Liver (tissue), 9 donors: ENCODE data around the gene TECTB. TPM values are rescaled to one million over a fixed set of nuclear protein-coding genes. Genes with fewer than 3 reads are reported as not detected.

Experiments used
- DNase-seq: peaks from one replicate; pipeline ENCODE4 v3.0.0-alpha.2; 2017; ENCODE audit warnings: low spot score
- H3K27ac ChIP-seq, 2 donors: one replicate each; pipeline ENCODE4 v1.7.0; 2013; ENCODE audit warnings: inconsistent platforms in 2 of 2, low read length in 2 of 2, control low read depth in 1 of 2, low read depth in 1 of 2, mild to moderate bottlenecking in 1 of 2
- H3K27me3 ChIP-seq, 4 donors: one replicate each; pipeline versions ENCODE4 v1.6.1 to v1.7.0; 2013; ENCODE audit warnings: low read length in 3 of 4, inconsistent platforms in 1 of 4, mild to moderate bottlenecking in 1 of 4, moderate library complexity in 1 of 4; ENCODE audit not compliant: control insufficient read depth in 4 of 4, insufficient read depth in 4 of 4
- H3K36me3 ChIP-seq, 4 donors: one replicate each; pipeline versions ENCODE4 v1.6.1 to v1.7.0; 2013; ENCODE audit warnings: low read length in 3 of 4, mild to moderate bottlenecking in 3 of 4, low read depth in 1 of 4, moderate library complexity in 1 of 4; ENCODE audit not compliant: control insufficient read depth in 4 of 4, insufficient read depth in 3 of 4
- H3K4me1 ChIP-seq, 4 donors: one replicate each; pipeline versions ENCODE4 v1.6.1 to v1.7.0; 2013; ENCODE audit warnings: low read length in 3 of 4, mild to moderate bottlenecking in 3 of 4, moderate library complexity in 1 of 4; ENCODE audit not compliant: control insufficient read depth in 4 of 4, insufficient read depth in 4 of 4
- H3K4me3 ChIP-seq, 3 donors: one replicate each; pipeline versions ENCODE4 v1.6.1 to v1.7.0; 2013; ENCODE audit warnings: low read length in 3 of 3, control low read depth in 1 of 3, low read depth in 1 of 3, mild to moderate bottlenecking in 1 of 3
- H3K9ac ChIP-seq, 2 donors: one replicate each; pipeline ENCODE4 v1.7.0; 2013; ENCODE audit warnings: low read length in 2 of 2, mild to moderate bottlenecking in 2 of 2, moderate library complexity in 2 of 2, control low read depth in 1 of 2, low read depth in 1 of 2
- H3K9me3 ChIP-seq, 4 donors: one replicate each; pipeline versions ENCODE4 v1.6.1 to v1.7.0; 2013; ENCODE audit warnings: low read length in 3 of 4; ENCODE audit not compliant: control insufficient read depth in 4 of 4
- EGR1 ChIP-seq, 2 donors: IDR thresholded peaks; 2 replicates each; pipeline ENCODE4 v1.6.1; 2016 to 2018; ENCODE audit warnings: antibody characterized with exemption in 2 of 2, low read depth in 2 of 2
- FOXA1 ChIP-seq: IDR thresholded peaks from 2 replicates; pipeline ENCODE4 v1.6.1; 2016; ENCODE audit warnings: antibody characterized with exemption
- FOXA2 ChIP-seq: IDR thresholded peaks from 2 replicates; pipeline ENCODE4 v1.6.1; 2016; ENCODE audit warnings: antibody characterized with exemption
- GABPA ChIP-seq, 2 donors: IDR thresholded peaks in 1 of 2; conservative IDR thresholded peaks in 1 of 2; 2 replicates each; pipeline ENCODE4 v1.6.1; 2016; ENCODE audit warnings: antibody characterized with exemption in 2 of 2, mild to moderate bottlenecking in 1 of 2, moderate library complexity in 1 of 2
- HNF4A ChIP-seq, 2 donors: conservative IDR thresholded peaks; 2 replicates each; pipeline ENCODE4 v1.6.1; 2016; ENCODE audit warnings: antibody characterized with exemption in 2 of 2, mild to moderate bottlenecking in 2 of 2
- HNF4G ChIP-seq: IDR thresholded peaks from 2 replicates; pipeline ENCODE4 v1.6.1; 2016; ENCODE audit warnings: antibody characterized with exemption
- JUND ChIP-seq, 2 donors: IDR thresholded peaks; 2 replicates each; pipeline ENCODE4 v1.6.1; 2016; ENCODE audit warnings: antibody characterized with exemption in 2 of 2
- NR2F2 ChIP-seq: IDR thresholded peaks from 2 replicates; pipeline ENCODE4 v1.6.1; 2016; ENCODE audit warnings: antibody characterized with exemption
- RAD21 ChIP-seq, 2 donors: IDR thresholded peaks; 2 replicates each; pipeline ENCODE4 v1.6.1; 2016; ENCODE audit warnings: antibody characterized with exemption in 2 of 2, mild to moderate bottlenecking in 2 of 2
- RXRA ChIP-seq, 2 donors: IDR thresholded peaks; 2 replicates each; pipeline ENCODE4 v1.6.1; 2017 to 2018; ENCODE audit warnings: antibody characterized with exemption in 2 of 2, mild to moderate bottlenecking in 1 of 2
- SP1 ChIP-seq: IDR thresholded peaks from 2 replicates; pipeline ENCODE4 v1.6.1; 2018; ENCODE audit warnings: antibody characterized with exemption, mild to moderate bottlenecking
- TAF1 ChIP-seq: conservative IDR thresholded peaks from 2 replicates; pipeline ENCODE4 v1.6.1; 2016; ENCODE audit warnings: antibody characterized with exemption, mild to moderate bottlenecking
- YY1 ChIP-seq: IDR thresholded peaks from 2 replicates; pipeline ENCODE4 v1.6.1; 2016; ENCODE audit warnings: antibody characterized with exemption, mild to moderate bottlenecking
- polyA plus RNA-seq, 2 donors: library from polyadenylated mRNA; stranded (reverse) in 1 of 2; unstranded in 1 of 2; fragments of 200-250 nt in 1 of 2; fragments of >200 nt in 1 of 2; fragmentation: Nextera tagmentation in 1 of 2; extraction: Ambion mirVana in 1 of 2; gene quantifications; one replicate each; pipeline versions ENCODE4 v1.2.1 to v1.2.3, GENCODE V29; 2013 to 2015
- total RNA-seq, 2 donors: library from RNA; depleted of rRNA; stranded (reverse); fragments of >200 nt; gene quantifications; one replicate each; pipeline ENCODE4 v1.2.3, GENCODE V29; 2014
- TF ChIP-seq, protein P1 (sequence below): IDR thresholded peaks from 2 replicates; pipeline ENCODE4 v1.6.1; 2016; ENCODE audit warnings: antibody characterized with exemption
- TF ChIP-seq, protein P2 (sequence below): IDR thresholded peaks from 2 replicates; pipeline ENCODE4 v1.6.1; 2016; ENCODE audit warnings: antibody characterized with exemption
- TF ChIP-seq, protein P3 (sequence below): IDR thresholded peaks from 2 replicates; pipeline ENCODE4 v1.6.1; 2016; ENCODE audit warnings: antibody characterized with exemption
- TF ChIP-seq, protein P4 (sequence below): fragments of 150-350 bp; IDR thresholded peaks from 2 replicates; pipeline ENCODE4 v1.5.1; 2017; ENCODE audit warnings: improper control_type of control experiment, low read depth, low read length; ENCODE audit not compliant: missing input control
- TF ChIP-seq, protein P5 (sequence below): IDR thresholded peaks from 2 replicates; pipeline ENCODE4 v1.6.1; 2016; ENCODE audit warnings: antibody characterized with exemption, mild to moderate bottlenecking
- donor health status: healthy.
- donor health status: healthy.
- donor health status: healthy.
- donor health status: healthy.
- donor health status: healthy.

The TECTB gene
- total and polyA plus RNA-seq, 4 donors, result 0.05 to 0.44 (median 0.08) TPM

DNA sequence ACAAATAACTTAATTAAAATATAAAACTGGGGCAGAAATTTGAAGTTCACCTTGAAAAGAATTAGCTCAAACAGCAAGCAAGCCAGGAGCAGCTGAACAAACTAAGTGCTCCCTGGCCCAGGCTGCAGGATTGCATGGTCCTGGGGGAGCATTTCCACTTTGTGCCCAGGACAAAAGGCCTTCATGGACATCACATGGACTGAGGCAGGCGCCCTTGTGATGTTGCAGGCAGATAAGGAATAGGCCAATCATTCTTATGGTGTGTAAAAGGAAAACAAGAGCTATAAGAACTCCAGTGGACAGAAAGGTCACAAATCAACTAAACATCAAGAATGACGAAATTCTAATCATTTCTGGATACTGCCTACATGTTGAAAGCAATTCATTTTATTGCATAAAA, 17.5 kb upstream of the TECTB start (continued):
- TF ChIP-seq EGR1 (IDR thresholded peaks at IDR 0.05; ENCODE audit: low read depth in 2 of 2) (peak; percentile 19 to 77), RAD21 (IDR thresholded peaks at IDR 0.05) (peak; percentile 71 to 73), YY1 (peak; percentile 76), HNF4A (conservative IDR thresholded peaks at IDR 0.05) (peak; percentile 98), GABPA (IDR thresholded peaks at IDR 0.05 in 1 of 2, conservative IDR thresholded peaks at IDR 0.05 in 1 of 2) (peak in 1 of 2 donors; percentile 45), NR2F2 (peak; percentile 55), FOXA2 (peak; percentile 72), SP1 (peak; percentile 96), HNF4G (peak; percentile 92), TAF1 (peak; percentile 29)
- TF ChIP-seq, protein P1, sequence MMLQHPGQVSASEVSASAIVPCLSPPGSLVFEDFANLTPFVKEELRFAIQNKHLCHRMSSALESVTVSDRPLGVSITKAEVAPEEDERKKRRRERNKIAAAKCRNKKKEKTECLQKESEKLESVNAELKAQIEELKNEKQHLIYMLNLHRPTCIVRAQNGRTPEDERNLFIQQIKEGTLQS, result peak; percentile 90

DNA sequence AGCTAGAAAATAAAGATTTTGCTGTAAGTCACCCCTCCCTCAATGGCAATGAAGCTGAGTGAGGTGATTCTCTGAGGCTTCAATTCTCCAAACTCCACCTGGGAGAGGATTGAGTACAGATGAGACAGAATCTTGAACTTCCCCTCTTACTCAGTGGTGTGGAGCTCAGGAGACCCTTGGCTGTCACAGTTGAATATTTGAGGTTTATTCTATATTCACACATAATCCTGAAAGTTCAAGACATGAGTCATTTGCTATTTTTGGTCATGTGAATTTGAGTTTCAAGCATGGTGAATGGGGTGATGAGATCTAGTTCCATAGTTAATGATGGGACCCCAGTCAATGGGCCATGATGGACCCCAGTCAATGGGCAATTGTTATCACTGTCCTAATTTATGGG, 13.9 kb upstream of the TECTB start:
- H3K9ac ChIP-seq, result no peak overlapping the region
- no peaks in the 10 kb centered on the region for H3K27me3 ChIP-seq
- no peak for TF ChIP-seq FOXA2
- no peak for TF ChIP-seq EGR1 (IDR thresholded peaks at IDR 0.05; ENCODE audit: low read depth in 2 of 2)
- no peak for TF ChIP-seq TAF1
- TF ChIP-seq, protein P2, sequence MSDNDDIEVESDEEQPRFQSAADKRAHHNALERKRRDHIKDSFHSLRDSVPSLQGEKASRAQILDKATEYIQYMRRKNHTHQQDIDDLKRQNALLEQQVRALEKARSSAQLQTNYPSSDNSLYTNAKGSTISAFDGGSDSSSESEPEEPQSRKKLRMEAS, result no peak
- TF ChIP-seq, protein P3, sequence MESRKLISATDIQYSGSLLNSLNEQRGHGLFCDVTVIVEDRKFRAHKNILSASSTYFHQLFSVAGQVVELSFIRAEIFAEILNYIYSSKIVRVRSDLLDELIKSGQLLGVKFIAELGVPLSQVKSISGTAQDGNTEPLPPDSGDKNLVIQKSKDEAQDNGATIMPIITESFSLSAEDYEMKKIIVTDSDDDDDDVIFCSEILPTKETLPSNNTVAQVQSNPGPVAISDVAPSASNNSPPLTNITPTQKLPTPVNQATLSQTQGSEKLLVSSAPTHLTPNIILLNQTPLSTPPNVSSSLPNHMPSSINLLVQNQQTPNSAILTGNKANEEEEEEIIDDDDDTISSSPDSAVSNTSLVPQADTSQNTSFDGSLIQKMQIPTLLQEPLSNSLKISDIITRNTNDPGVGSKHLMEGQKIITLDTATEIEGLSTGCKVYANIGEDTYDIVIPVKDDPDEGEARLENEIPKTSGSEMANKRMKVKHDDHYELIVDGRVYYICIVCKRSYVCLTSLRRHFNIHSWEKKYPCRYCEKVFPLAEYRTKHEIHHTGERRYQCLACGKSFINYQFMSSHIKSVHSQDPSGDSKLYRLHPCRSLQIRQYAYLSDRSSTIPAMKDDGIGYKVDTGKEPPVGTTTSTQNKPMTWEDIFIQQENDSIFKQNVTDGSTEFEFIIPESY, result no peak
- no peak for TF ChIP-seq SP1
- no peak for TF ChIP-seq RXRA (IDR thresholded peaks at IDR 0.05)
- TF ChIP-seq HNF4G, result no peak
- TF ChIP-seq, protein P4, sequence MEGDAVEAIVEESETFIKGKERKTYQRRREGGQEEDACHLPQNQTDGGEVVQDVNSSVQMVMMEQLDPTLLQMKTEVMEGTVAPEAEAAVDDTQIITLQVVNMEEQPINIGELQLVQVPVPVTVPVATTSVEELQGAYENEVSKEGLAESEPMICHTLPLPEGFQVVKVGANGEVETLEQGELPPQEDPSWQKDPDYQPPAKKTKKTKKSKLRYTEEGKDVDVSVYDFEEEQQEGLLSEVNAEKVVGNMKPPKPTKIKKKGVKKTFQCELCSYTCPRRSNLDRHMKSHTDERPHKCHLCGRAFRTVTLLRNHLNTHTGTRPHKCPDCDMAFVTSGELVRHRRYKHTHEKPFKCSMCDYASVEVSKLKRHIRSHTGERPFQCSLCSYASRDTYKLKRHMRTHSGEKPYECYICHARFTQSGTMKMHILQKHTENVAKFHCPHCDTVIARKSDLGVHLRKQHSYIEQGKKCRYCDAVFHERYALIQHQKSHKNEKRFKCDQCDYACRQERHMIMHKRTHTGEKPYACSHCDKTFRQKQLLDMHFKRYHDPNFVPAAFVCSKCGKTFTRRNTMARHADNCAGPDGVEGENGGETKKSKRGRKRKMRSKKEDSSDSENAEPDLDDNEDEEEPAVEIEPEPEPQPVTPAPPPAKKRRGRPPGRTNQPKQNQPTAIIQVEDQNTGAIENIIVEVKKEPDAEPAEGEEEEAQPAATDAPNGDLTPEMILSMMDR, result no peak
- TF ChIP-seq, protein P5, sequence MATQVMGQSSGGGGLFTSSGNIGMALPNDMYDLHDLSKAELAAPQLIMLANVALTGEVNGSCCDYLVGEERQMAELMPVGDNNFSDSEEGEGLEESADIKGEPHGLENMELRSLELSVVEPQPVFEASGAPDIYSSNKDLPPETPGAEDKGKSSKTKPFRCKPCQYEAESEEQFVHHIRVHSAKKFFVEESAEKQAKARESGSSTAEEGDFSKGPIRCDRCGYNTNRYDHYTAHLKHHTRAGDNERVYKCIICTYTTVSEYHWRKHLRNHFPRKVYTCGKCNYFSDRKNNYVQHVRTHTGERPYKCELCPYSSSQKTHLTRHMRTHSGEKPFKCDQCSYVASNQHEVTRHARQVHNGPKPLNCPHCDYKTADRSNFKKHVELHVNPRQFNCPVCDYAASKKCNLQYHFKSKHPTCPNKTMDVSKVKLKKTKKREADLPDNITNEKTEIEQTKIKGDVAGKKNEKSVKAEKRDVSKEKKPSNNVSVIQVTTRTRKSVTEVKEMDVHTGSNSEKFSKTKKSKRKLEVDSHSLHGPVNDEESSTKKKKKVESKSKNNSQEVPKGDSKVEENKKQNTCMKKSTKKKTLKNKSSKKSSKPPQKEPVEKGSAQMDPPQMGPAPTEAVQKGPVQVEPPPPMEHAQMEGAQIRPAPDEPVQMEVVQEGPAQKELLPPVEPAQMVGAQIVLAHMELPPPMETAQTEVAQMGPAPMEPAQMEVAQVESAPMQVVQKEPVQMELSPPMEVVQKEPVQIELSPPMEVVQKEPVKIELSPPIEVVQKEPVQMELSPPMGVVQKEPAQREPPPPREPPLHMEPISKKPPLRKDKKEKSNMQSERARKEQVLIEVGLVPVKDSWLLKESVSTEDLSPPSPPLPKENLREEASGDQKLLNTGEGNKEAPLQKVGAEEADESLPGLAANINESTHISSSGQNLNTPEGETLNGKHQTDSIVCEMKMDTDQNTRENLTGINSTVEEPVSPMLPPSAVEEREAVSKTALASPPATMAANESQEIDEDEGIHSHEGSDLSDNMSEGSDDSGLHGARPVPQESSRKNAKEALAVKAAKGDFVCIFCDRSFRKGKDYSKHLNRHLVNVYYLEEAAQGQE, result no peak
- no peak for TF ChIP-seq JUND (IDR thresholded peaks at IDR 0.05)
- no peak for TF ChIP-seq HNF4A (conservative IDR thresholded peaks at IDR 0.05)
- TF ChIP-seq, protein P1, result no peak
- TF ChIP-seq GABPA (IDR thresholded peaks at IDR 0.05 in 1 of 2, conservative IDR thresholded peaks at IDR 0.05 in 1 of 2), result no peak
- TF ChIP-seq NR2F2, result no peak
- no peak for TF ChIP-seq FOXA1
- no peak for TF ChIP-seq RAD21 (IDR thresholded peaks at IDR 0.05)
- DNase-seq, result no peak
- H3K36me3 ChIP-seq, result no peaks in the 10 kb centered on the region
- no peak overlapping the region for H3K4me3 ChIP-seq
- H3K27ac ChIP-seq, result no peak overlapping the region
- H3K4me1 ChIP-seq, result peaks cover 2 to 22% (median 11%) of the 10 kb centered on the region in 4 donors
- H3K9me3 ChIP-seq, result peaks cover 0 to 3% (median 0%) of the 10 kb centered on the region in 4 donors
